H1 (cell line): ENCODE data around the gene BBS9. TPM values are rescaled to one million over a fixed set of nuclear protein-coding genes. Genes with fewer than 3 reads are reported as not detected.

Experiments used
- CHD1 ChIP-seq: IDR thresholded peaks from 2 replicates; pipeline ENCODE4 v1.6.1; 2012; ENCODE audit warnings: low read depth, low read length, improper control_type of control experiment
- CHD7 ChIP-seq: fragments of 300-600 bp; sonication (generic); IDR thresholded peaks from 2 replicates; pipeline ENCODE4 v1.7.1; 2012; ENCODE audit warnings: low read length, moderate library complexity, mild to moderate bottlenecking, inconsistent platforms; ENCODE audit not compliant: insufficient replicate concordance
- E2F6 ChIP-seq: IDR thresholded peaks from 2 replicates; pipeline ENCODE4 v1.6.1; 2012; ENCODE audit warnings: inconsistent platforms
- EZH2 ChIP-seq: fragments of 200-600 bp; sonication (generic); IDR thresholded peaks from 2 replicates; pipeline ENCODE4 v1.7.1; 2012; ENCODE audit warnings: low read depth, mild to moderate bottlenecking, moderate library complexity, low read length, inconsistent platforms; ENCODE audit not compliant: severe bottlenecking
- KDM5A ChIP-seq: fragments of 200-600 bp; IDR thresholded peaks from 2 replicates; pipeline ENCODE4 v1.7.1; 2012; ENCODE audit warnings: mild to moderate bottlenecking, low read length, inconsistent platforms, mixed read lengths
- POLR2AphosphoS5 ChIP-seq: IDR thresholded peaks from 2 replicates; pipeline ENCODE4 v1.6.1; 2011; ENCODE audit warnings: low read depth, low read length
- RXRA ChIP-seq: IDR thresholded peaks from 2 replicates; pipeline ENCODE4 v1.6.1; 2011; ENCODE audit warnings: low read depth, mild to moderate bottlenecking, low read length, moderate library complexity; ENCODE audit not compliant: insufficient read depth
- TEAD4 ChIP-seq: IDR thresholded peaks from 2 replicates; pipeline ENCODE4 v1.6.1; 2012; ENCODE audit warnings: low read depth, low read length, inconsistent platforms, mixed read lengths
- polyA plus RNA-seq, 7 experiments: library from polyadenylated mRNA; depleted of rRNA in 3 of 7; stranded (reverse) in 5 of 7; unstranded in 2 of 7; fragments of >200 nt in 5 of 7; fragments of 200-250 nt in 2 of 7; gene quantifications; 1 replicate in 5 of 7; 2 replicates in 1 of 7; 4 replicates in 1 of 7; pipeline versions ENCODE4 v1.2.1 to v1.2.3, GENCODE V29; 2011 to 2013; ENCODE audit warnings: missing spikeins in 2 of 7, mixed read lengths in 2 of 7
- total RNA-seq: library from RNA; stranded (reverse); fragmentation: NEBNext Ultra II Directional; extraction: Animal tissue kit (Norgen Biotek cat#: 25700); gene quantifications from 2 replicates; pipeline ENCODE4 v1.2.1, GENCODE V29; 2021

The BBS9 gene
- total and polyA plus RNA-seq, 2 of the 8 experiments (the other 6 are each of a cell fraction or from before 2014, with no cell fraction given), result 22.3 to 37.0 TPM

- TF ChIP-seq CHD7, result no peak
- no peak for TF ChIP-seq KDM5A
- TF ChIP-seq CHD1, result no peak
- TF ChIP-seq EZH2, result no peak
- TF ChIP-seq RXRA, result no peak
- no peak for TF ChIP-seq POLR2AphosphoS5
- TF ChIP-seq TEAD4, result no peak
- no peak for TF ChIP-seq E2F6
Observed at GRCh38 chr7:33433357-33433756, 304.0 kb downstream of the BBS9 start (continued).
